Activated CD8-positive, alpha-beta T cell treated with anti-CD3 and anti-CD28 coated beads, Interleukin-2, amount 10 ng/mL, durations not matched to agents 7 days and 5 days (primary cell): ENCODE results near the gene TMEM121B. TPM values are rescaled to one million over a fixed set of nuclear protein-coding genes. Genes with fewer than 3 reads are reported as not detected.
A peak's percentile ranks its signal among the peaks of the same experiment; 100 is the strongest.

Source experiments
- ATAC-seq: fragments of 150-1000 bp; cut with Tn5 transposase; one replicate; pipeline ENCODE4 v1.10.0; 2021; ENCODE audit warnings: moderate library complexity
- CTCF ChIA-PET: fragments of 350-600 bp; sonication (Branson Sonifier 250); formaldehyde crosslinking; loops from one replicate; lab custom pipeline; 2021; ENCODE audit warnings: antibody characterized with exemption; lab: Charles Lee
- POLR2A ChIA-PET: fragments of 350-600 bp; sonication (Branson Sonifier 250); formaldehyde crosslinking; loops from one replicate; lab custom pipeline; 2021; ENCODE audit warnings: antibody characterized with exemption; lab: Charles Lee
- DNase-seq: peaks from one replicate; pipeline ENCODE4 v3.0.0-alpha.2; 2020
- H3K27ac Mint-ChIP-seq: one replicate; pipeline ENCODE4 v1.8.0; 2021; ENCODE audit warnings: mild to moderate bottlenecking, mixed read lengths
- H3K27me3 Mint-ChIP-seq: one replicate; pipeline ENCODE4 v1.8.0; 2021; ENCODE audit warnings: low read depth, mixed read lengths
- H3K36me3 Mint-ChIP-seq: one replicate; pipeline ENCODE4 v1.8.0; 2021; ENCODE audit warnings: low read depth, mixed read lengths
- H3K4me1 Mint-ChIP-seq: one replicate; pipeline ENCODE4 v1.8.0; 2021; ENCODE audit warnings: low read depth, mixed read lengths
- H3K4me3 Mint-ChIP-seq: one replicate; pipeline ENCODE4 v1.8.0; 2021; ENCODE audit warnings: mild to moderate bottlenecking, mixed read lengths
- H3K9me3 Mint-ChIP-seq: one replicate; pipeline ENCODE4 v1.8.0; 2022; ENCODE audit warnings: mixed read lengths; ENCODE audit not compliant: insufficient read depth
- total RNA-seq, 2 experiments: library from RNA; stranded (reverse); gene quantifications; one replicate each; pipeline ENCODE4 v1.2.3, GENCODE V29; 2021

Gene TMEM121B
- total RNA-seq, 2 experiments from 2014 or later = 0.11 to 0.18 TPM

DNA sequence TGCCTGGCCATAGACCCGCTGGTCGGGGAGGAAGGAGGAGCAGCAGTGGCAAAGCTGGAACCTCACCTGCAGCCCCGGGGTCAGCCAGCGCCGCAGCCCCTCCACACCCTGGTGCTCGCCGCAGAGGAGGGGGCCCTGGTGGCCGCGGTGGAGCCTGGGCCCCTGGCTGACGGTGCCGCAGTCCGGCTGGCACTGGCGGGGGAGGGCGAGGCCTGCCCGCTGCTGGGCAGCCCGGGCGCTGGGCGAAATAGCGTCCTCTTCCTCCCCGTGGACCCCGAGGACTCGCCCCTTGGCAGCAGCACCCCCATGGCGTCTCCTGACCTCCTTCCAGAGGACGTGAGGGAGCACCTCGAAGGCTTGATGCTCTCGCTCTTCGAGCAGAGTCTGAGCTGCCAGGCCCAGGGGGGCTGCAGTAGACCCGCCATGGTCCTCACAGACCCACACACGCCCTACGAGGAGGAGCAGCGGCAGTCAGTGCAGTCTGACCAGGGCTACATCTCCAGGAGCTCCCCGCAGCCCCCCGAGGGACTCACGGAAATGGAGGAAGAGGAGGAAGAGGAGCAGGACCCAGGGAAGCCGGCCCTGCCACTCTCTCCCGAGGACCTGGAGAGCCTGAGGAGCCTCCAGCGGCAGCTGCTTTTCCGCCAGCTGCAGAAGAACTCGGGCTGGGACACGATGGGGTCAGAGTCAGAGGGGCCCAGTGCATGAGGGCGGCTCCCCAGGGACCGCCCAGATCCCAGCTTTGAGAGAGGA, 11.9 kb downstream of the TMEM121B start:
- no peaks in the 10 kb centered on the region for H3K9me3 Mint-ChIP-seq
- H3K27ac Mint-ChIP-seq = no peak overlapping the region
- ATAC-seq (no peak), DNase-seq (no peak)
- H3K4me1 Mint-ChIP-seq = peaks cover 28% of the 10 kb centered on the region
- H3K4me3 Mint-ChIP-seq = no peak overlapping the region
- no peaks in the 10 kb centered on the region for H3K27me3 Mint-ChIP-seq
- peaks cover 51% of the 10 kb centered on the region for H3K36me3 Mint-ChIP-seq
- POLR2A ChIA-PET = no interaction called here
- CTCF ChIA-PET = no interaction called here

DNA sequence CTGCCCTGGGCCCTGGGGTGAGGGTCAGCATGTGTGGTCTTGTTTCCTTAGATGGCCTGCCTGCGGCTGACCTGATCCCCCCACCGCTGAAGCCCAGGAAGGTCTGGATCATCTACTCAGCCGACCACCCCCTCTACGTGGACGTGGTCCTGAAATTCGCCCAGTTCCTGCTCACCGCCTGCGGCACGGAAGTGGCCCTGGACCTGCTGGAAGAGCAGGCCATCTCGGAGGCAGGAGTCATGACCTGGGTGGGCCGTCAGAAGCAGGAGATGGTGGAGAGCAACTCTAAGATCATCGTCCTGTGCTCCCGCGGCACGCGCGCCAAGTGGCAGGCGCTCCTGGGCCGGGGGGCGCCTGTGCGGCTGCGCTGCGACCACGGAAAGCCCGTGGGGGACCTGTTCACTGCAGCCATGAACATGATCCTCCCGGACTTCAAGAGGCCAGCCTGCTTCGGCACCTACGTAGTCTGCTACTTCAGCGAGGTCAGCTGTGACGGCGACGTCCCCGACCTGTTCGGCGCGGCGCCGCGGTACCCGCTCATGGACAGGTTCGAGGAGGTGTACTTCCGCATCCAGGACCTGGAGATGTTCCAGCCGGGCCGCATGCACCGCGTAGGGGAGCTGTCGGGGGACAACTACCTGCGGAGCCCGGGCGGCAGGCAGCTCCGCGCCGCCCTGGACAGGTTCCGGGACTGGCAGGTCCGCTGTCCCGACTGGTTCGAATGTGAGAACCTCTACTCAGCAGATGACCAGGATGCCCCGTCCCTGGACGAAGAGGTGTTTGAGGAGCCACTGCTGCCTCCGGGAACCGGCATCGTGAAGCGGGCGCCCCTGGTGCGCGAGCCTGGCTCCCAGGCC, 12.7 kb downstream of the TMEM121B start:
- ChIA-PET POLR2A (no interaction called here), CTCF (interaction anchor here (1.1 kb wide), 1 partner anchor 10 kb away, joined by 3 read pairs; no protein-coding TSS in a partner anchor)
- ATAC-seq (no peak), DNase-seq (no peak)
- H3K27ac Mint-ChIP-seq = no peak overlapping the region
- no peak overlapping the region for H3K4me3 Mint-ChIP-seq
- no peaks in the 10 kb centered on the region for H3K27me3 Mint-ChIP-seq
- no peaks in the 10 kb centered on the region for H3K9me3 Mint-ChIP-seq
- H3K36me3 Mint-ChIP-seq = peaks cover 52% of the 10 kb centered on the region
- peaks cover 28% of the 10 kb centered on the region for H3K4me1 Mint-ChIP-seq

DNA sequence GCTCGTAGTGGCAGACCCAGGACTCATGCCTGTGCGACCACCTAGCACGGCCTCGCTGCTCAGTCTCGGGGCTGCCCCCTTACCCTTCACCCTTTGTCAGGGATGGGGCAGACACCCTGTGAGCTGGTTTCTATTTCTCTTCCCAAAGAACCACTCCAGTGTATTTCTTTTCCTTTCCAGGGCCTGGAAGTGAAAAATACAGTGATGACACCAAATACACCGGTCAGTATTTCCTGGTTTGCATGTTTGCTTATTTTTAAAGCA, 13.7 kb downstream of the TMEM121B start:
- peaks cover 57% of the 10 kb centered on the region for H3K36me3 Mint-ChIP-seq

DNA sequence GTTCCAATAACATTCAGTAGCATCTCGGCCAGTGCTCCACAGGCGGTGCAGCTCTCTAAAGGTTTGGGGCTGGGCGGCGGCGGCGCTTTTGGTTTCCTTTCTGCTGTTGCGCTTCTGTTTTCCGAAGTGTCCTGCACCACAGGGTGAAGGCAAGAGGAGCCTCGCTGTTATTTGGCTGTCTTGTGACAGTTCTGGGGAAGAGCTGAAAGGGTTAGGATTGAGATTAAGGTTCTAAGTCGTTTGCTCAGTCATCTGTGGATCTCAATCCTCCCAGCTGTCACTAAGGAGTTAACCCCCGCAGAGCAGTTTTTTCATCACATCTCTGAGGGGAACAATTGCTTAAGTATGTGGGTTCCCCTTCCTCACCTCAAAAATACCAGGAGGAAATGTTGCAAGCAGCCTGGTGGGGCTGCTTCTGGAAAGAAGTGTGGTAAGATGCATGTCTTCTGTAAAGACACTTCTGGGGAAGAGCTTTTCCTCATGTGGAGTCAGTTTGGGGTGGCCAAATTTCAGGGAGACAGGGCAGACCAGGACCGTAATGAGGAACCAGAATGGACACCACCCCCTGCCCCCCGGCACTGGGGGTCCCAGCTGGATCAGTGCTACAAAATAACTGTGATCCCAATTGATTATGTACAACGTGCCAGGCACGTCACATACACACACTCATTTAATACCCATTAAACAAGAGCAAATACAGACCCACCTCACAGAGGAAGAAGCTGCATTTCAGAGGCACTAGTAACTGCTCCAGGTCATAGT, 14.2 kb downstream of the TMEM121B start:
- Mint-ChIP-seq H3K9me3 (no peaks in the 10 kb centered on the region), H3K4me1 (peaks cover 30% of the 10 kb centered on the region)

More for the DNA sequence above, 13.7 kb downstream of the TMEM121B start:
- POLR2A ChIA-PET = interaction anchor here (0.9 to 1.8 kb wide), 3 partner anchors 9 to 20 kb away, joined by 3 to 8 read pairs (median 6); no protein-coding TSS in a partner anchor
- Mint-ChIP-seq H3K27ac (peak overlapping the region; percentile 91), H3K27me3 (no peaks in the 10 kb centered on the region), H3K4me3 (no peak overlapping the region), H3K9me3 (no peaks in the 10 kb centered on the region), H3K4me1 (peaks cover 28% of the 10 kb centered on the region)
- CTCF ChIA-PET = interaction anchor here (1.1 to 2.0 kb wide), 9 partner anchors 8 to 64 kb away, joined by 3 to 11 read pairs (median 5); no protein-coding TSS in a partner anchor
- ATAC-seq (no peak), DNase-seq (no peak)

DNA sequence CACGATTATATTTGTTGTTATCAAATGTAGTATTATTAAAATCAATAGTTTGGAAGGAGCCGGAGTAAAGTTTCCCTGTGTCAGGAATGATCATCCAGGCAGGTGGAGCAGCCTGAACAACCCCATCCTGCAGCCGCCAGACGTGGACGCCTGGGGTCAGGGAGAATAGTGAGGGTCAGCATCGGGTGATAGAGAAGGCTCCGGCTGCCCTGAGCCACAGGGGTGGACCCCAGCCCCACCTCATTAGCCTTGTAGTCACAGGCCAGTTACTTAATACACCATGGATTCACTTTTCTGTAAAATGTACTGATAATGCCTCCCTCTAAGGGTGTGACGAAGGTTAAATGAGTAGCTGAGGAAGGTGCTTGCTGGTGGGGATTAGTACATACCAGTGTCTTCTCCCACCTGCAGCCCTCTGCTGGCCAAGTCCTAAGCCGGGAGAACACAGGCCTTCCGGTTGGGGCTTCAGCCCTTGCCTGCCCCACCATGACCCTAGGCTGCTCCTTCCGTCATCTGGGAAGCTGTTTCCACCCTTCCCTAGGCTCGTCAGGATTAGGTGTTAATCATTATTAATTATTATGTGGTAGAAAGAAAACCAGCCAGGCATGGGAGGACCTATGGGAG, 14.9 kb downstream of the TMEM121B start:
- no peaks in the 10 kb centered on the region for H3K9me3 Mint-ChIP-seq
- ATAC-seq (peak; percentile 63), DNase-seq (no peak)
- peaks cover 35% of the 10 kb centered on the region for H3K4me1 Mint-ChIP-seq
- ChIA-PET CTCF (interaction anchor here (1.0 to 2.0 kb wide), 9 partner anchors 10 to 395 kb away, joined by 3 to 11 read pairs (median 5); no protein-coding TSS in a partner anchor), POLR2A (interaction anchor here (0.6 to 1.8 kb wide), 3 partner anchors 10 to 19 kb away, joined by 4 to 8 read pairs (median 6); no protein-coding TSS in a partner anchor)
- no peaks in the 10 kb centered on the region for H3K27me3 Mint-ChIP-seq
- peak overlapping the region; percentile 73 for H3K4me3 Mint-ChIP-seq
- peak overlapping the region; percentile 91 for H3K27ac Mint-ChIP-seq
- peaks cover 66% of the 10 kb centered on the region for H3K36me3 Mint-ChIP-seq

More for the DNA sequence above, 14.2 kb downstream of the TMEM121B start:
- peak overlapping the region; percentile 91 for H3K27ac Mint-ChIP-seq
- H3K4me3 Mint-ChIP-seq = peak overlapping the region; percentile 73
- DNase-seq = peak; percentile 76
- no peaks in the 10 kb centered on the region for H3K27me3 Mint-ChIP-seq
- peaks cover 62% of the 10 kb centered on the region for H3K36me3 Mint-ChIP-seq
- CTCF ChIA-PET = interaction anchor here (1.0 to 2.0 kb wide), 10 partner anchors 9 to 65 kb away, joined by 3 to 11 read pairs (median 4); no protein-coding TSS in a partner anchor
- ATAC-seq = peak; percentile 89
- POLR2A ChIA-PET = interaction anchor here (0.6 to 1.8 kb wide), 4 partner anchors 9 to 19 kb away, joined by 3 to 8 read pairs (median 5); no protein-coding TSS in a partner anchor

DNA sequence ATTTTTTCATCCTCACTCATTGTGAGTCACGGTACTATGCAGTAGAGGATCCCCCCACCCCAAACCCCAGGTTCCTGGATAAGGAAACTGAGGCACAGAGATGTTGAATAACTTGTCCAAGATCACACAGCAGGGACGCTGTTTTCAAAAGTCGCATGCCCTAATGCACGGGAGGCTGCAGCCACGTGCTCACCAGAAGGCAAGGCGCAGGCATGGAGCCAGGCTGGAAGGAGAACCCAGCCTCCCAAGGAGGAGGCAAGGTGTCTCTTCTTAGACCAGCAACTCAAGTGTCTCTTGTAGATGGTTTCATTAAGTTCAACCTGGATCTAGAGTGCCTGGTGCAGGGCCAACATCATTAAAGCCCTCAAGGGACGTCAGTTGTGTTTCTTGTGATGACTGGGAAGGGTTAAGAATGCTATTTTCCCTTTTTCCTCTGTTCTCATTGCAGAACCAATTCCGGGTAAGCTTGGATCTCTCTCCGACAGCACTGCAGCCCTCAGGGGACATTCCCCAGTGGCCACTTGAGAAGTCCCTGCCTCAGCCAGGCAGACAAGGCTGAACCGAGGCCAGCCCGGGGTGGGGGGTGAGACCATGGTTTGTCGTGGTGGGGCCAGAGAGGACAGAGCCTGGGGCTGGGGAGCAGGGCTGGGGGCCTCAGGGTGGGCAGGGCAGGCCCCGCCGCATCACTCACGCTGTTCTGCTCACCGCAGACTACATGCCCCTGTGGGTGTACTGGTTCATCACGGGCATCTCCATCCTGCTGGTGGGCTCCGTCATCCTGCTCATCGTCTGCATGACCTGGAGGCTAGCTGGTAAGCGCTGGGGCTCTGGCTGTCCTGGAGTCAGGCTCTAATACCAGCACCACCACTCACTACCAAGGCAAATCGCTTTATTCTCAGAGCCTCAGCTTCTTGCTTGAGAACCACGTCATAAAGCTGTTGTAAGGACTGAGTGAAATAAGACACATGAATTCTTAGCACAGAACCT, 15.7 kb downstream of the TMEM121B start:
- peaks cover 71% of the 10 kb centered on the region for H3K36me3 Mint-ChIP-seq
- H3K4me3 Mint-ChIP-seq = peak overlapping the region; percentile 73
- DNase-seq = no peak
- POLR2A ChIA-PET = interaction anchor here (1.8 kb wide), 1 partner anchor 18 kb away, joined by 6 read pairs; no protein-coding TSS in a partner anchor
- H3K4me1 Mint-ChIP-seq = peaks cover 43% of the 10 kb centered on the region
- CTCF ChIA-PET = interaction anchor here (1.1 to 2.0 kb wide), 5 partner anchors 10 to 396 kb away, joined by 3 to 9 read pairs (median 5); no protein-coding TSS in a partner anchor
- no peak overlapping the region for H3K27ac Mint-ChIP-seq
- H3K27me3 Mint-ChIP-seq = no peaks in the 10 kb centered on the region
- no peaks in the 10 kb centered on the region for H3K9me3 Mint-ChIP-seq
- no peak for ATAC-seq

DNA sequence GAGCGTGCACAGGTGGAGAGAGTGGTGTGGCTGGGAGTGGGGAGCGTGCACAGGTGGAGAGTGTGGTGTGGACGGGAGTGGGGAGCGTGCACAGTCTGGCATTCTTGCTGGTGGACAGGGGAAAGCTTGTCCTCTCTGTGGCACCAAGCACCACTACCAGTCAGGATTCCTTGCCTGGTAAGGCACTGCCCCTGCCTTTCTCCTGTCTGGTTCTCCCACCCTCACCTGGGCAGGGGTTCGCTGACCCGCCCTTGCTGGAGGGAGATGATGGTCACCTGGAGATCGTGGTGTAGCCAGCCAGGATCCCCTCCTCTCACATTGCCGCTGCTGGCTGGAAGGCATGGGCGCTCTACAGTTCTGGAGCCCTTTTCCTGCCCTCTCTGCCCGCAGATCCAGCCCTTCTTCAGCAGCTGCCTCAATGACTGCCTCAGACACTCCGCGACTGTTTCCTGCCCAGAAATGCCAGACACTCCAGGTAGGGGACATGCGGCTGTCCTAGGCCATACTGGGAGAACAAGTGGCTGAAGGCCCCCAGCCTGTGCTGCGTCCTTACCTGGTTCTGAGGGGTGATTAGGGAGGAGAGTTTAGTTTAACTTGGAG, 16.7 kb downstream of the TMEM121B start:
- no peak overlapping the region for H3K4me3 Mint-ChIP-seq
- H3K4me1 Mint-ChIP-seq = peaks cover 53% of the 10 kb centered on the region
- ChIA-PET POLR2A (no interaction called here), CTCF (no interaction called here)
- H3K27ac Mint-ChIP-seq = no peak overlapping the region
- peaks cover 76% of the 10 kb centered on the region for H3K36me3 Mint-ChIP-seq
- ATAC-seq = no peak
- no peaks in the 10 kb centered on the region for H3K9me3 Mint-ChIP-seq
- H3K27me3 Mint-ChIP-seq = no peaks in the 10 kb centered on the region
- DNase-seq = no peak

DNA sequence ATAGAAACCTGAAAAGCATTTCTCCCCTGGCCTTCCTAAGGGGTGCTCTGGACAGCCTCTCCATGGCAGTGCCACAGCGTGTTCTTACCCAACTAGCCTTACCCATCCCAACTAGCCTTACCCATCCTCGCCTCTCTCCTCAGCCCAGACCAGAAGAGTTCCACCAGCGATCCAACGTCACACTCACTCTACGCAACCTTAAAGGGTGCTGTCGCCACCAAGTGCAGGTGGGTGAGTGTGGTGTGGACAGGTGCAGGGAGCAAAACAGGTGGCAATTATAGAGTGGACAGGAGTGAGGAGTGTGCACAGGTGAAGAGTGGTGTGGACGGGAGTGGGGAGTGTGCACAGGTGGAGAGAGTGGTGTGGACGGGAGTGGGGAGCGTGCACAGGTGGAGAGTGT, 17.8 kb downstream of the TMEM121B start:
- Mint-ChIP-seq H3K27me3 (no peaks in the 10 kb centered on the region), H3K36me3 (peaks cover 85% of the 10 kb centered on the region), H3K27ac (no peak overlapping the region), H3K4me1 (peaks cover 64% of the 10 kb centered on the region), H3K4me3 (no peak overlapping the region), H3K9me3 (no peaks in the 10 kb centered on the region)
- POLR2A ChIA-PET = no interaction called here
- CTCF ChIA-PET = no interaction called here
- DNase-seq (no peak), ATAC-seq (no peak)

DNA sequence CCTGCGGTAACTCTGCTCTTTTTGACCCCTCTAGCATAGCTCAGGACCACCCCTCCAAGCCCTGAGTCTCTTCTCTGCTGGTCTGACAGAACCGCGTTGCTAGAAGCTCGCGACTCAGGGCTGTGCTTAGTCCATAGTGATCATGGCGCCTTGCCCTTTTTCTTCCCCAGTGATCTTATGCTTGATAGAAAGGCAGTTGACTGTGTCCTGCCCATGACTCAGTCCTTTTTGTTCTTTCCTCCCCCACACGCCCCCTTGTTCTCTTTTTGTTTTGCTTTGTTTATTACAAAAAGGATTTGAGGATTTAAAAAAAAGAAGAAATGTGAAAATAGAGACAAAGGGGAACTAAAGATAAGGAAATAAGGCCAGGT, 18.9 kb downstream of the TMEM121B start:
- H3K27me3 Mint-ChIP-seq = no peaks in the 10 kb centered on the region
- peaks cover 83% of the 10 kb centered on the region for H3K36me3 Mint-ChIP-seq
- DNase-seq (no peak), ATAC-seq (no peak)
- peaks cover 67% of the 10 kb centered on the region for H3K4me1 Mint-ChIP-seq
- H3K9me3 Mint-ChIP-seq = no peaks in the 10 kb centered on the region
- ChIA-PET CTCF (interaction anchor here (0.7 to 2.0 kb wide), 2 partner anchors 15 to 69 kb away, joined by 3 to 5 read pairs; no protein-coding TSS in a partner anchor), POLR2A (interaction anchor here (0.5 to 0.6 kb wide), 2 partner anchors 18 to 620 kb away, joined by 3 read pairs; no protein-coding TSS in a partner anchor)
- H3K27ac Mint-ChIP-seq = no peak overlapping the region
- H3K4me3 Mint-ChIP-seq = no peak overlapping the region
